ENCODE results near the gene CFAP298. TPM values are rescaled to one million over a fixed set of nuclear protein-coding genes. Genes with fewer than 3 reads are reported as not detected.

Gene CFAP298
- total RNA-seq, 4 donors from 2014 or later: 24.2 to 34.8 (median 28.2) TPM

DNA sequence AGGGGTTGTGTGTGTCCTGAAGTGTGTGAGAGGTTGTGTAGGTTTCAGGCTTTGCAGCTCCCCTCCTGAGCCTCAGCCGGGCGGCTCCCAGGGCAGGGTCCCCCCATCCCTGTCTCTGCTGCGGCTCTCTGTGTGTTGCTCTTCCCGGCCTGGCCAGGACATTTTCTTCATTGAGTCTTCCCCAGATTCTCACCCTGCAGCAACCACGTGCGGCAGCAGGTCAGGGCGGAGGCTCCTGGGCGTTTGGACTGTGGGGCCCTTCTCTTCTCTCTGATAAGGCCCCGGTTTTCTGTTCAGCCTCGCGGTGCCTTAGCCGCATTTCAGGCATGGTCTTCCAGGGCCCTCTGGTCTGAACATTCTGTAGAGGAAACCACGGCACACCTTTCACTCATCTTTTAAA is 25.1 kb downstream of the CFAP298 start:
- TF ChIP-seq, protein P1, sequence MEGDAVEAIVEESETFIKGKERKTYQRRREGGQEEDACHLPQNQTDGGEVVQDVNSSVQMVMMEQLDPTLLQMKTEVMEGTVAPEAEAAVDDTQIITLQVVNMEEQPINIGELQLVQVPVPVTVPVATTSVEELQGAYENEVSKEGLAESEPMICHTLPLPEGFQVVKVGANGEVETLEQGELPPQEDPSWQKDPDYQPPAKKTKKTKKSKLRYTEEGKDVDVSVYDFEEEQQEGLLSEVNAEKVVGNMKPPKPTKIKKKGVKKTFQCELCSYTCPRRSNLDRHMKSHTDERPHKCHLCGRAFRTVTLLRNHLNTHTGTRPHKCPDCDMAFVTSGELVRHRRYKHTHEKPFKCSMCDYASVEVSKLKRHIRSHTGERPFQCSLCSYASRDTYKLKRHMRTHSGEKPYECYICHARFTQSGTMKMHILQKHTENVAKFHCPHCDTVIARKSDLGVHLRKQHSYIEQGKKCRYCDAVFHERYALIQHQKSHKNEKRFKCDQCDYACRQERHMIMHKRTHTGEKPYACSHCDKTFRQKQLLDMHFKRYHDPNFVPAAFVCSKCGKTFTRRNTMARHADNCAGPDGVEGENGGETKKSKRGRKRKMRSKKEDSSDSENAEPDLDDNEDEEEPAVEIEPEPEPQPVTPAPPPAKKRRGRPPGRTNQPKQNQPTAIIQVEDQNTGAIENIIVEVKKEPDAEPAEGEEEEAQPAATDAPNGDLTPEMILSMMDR (IDR thresholded peaks at IDR 0.05): no peak
- TF ChIP-seq POLR2A (IDR thresholded peaks at IDR 0.05): no peak
- DNase-seq: no peak
- Histone ChIP-seq H3K27me3 (no peaks in the 10 kb centered on the region), H3K4me3 (no peak overlapping the region), H3K27ac (no peak overlapping the region), H3K4me1 (no peaks in the 10 kb centered on the region), H3K9me3 (no peaks in the 10 kb centered on the region), H3K36me3 (no peaks in the 10 kb centered on the region)
- WGBS, 2 donors: 68 to 82% methylated on average over 11 to 12 of the region's 13 CpGs
- intact Hi-C loops (cut with DNase I): no loop called here

DNA sequence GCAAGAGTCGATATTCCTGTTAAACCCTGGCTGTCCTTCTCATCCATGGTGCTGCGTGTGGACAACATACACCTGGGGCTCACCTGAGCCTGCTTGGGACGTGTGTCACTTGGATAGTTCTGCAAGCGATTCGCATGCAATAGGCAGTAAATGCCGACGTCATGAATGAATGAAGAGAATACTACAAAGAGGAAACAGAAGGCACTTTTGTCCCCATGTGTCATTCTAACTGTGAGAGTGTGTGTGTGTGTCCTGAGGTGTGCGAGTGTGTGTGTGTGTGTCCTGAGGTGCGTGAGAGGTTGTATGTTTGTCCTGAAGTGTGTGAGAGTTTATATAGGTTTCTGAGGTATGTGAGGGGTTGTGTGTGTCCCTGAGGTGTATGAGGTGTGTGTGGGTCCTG is 26.2 kb downstream of the CFAP298 start:
- DNase-seq: no peak
- intact Hi-C loops (cut with DNase I): no loop called here
- TF ChIP-seq POLR2A (IDR thresholded peaks at IDR 0.05): no peak
- TF ChIP-seq, protein P1 (IDR thresholded peaks at IDR 0.05): no peak
- no peaks in the 10 kb centered on the region for H3K27me3 ChIP-seq
- H3K36me3 ChIP-seq: no peaks in the 10 kb centered on the region
- WGBS, 2 donors: 80 to 83% methylated on average over 9 of the region's 9 CpGs
- H3K27ac ChIP-seq: no peak overlapping the region
- no peaks in the 10 kb centered on the region for H3K9me3 ChIP-seq
- no peaks in the 10 kb centered on the region for H3K4me1 ChIP-seq
- H3K4me3 ChIP-seq: no peak overlapping the region

DNA sequence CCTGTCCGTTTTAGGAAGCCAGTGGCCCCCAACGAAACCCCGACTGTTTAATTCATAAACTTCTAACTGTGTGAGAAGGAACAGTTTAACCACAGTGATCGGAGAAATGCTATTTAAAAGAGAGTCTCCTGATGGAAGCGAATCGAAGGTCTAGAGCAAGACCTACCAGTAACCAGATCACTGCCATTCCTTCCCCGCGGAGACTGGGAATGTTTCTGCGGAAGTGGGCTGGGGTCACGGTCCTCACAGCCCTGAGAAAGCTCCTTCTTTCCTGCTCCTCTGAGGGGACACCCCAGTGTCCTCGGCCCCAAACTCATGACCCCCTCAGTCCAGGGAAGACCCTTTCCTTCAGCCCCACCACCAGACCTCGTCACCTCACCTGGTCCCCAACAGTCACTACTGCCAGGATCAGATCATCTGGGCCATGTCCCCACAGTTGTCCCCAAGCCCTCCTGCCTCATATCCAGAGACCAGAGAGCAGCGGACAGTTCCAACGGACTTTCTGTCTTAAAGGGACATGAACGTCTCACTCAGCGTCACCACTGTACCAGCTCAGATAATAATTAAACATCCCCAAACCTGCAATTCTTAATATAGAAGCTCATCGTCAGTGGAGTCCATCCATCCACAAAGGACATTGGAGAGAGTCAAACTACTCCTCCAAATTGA is 27.0 kb downstream of the CFAP298 start, which contains the start of gene TCP10L:
TCP10L (minus strand) TSS at position 482 of the 669 bp plus-strand sequence. CDS start 1,219 bp downstream, outside the sequence.
- TF ChIP-seq, protein P1 (IDR thresholded peaks at IDR 0.05): no peak
- no peak for TF ChIP-seq POLR2A (IDR thresholded peaks at IDR 0.05)
- Histone ChIP-seq H3K27ac (no peak within 1 kb of the TSS), H3K36me3 (no peaks in the 10 kb centered on the region), H3K4me3 (no peak within 1 kb of the TSS), H3K27me3 (no peaks in the 10 kb centered on the region), H3K9me3 (no peaks in the 10 kb centered on the region), H3K4me1 (no peaks in the 10 kb centered on the region)
- DNase-seq: no peak
- WGBS, 2 donors: 80 to 82% methylated on average over 17 of the region's 17 CpGs
- intact Hi-C loops (cut with DNase I): no loop called here

DNA sequence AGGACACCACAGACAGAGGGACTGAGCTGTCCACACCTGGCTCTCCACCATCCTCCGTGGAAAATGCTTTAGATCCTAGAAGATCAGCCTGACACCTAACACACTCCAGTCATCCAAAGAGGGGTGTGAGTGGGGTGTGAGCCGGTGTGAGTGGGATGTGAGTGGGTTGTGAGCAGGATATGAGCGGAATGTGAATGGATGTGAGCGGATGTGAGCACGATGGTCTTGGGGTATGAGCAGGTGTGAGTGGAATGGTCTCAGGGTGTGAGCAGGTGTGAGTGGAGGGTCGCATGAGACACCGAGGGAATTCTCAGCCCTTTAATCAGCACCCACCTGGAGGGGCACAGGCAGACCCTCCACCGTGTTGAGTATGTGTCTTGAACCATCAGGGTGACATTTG is 27.7 kb downstream of the CFAP298 start:
- intact Hi-C loops (cut with DNase I): no loop called here
- H3K27me3 ChIP-seq: no peaks in the 10 kb centered on the region
- H3K36me3 ChIP-seq: no peaks in the 10 kb centered on the region
- DNase-seq: no peak
- no peak overlapping the region for H3K4me3 ChIP-seq
- WGBS, 2 donors: 80 to 89% methylated on average over 6 to 7 of the region's 8 CpGs
- TF ChIP-seq, protein P1 (IDR thresholded peaks at IDR 0.05): no peak
- TF ChIP-seq POLR2A (IDR thresholded peaks at IDR 0.05): no peak
- no peaks in the 10 kb centered on the region for H3K9me3 ChIP-seq
- H3K4me1 ChIP-seq: no peaks in the 10 kb centered on the region
- H3K27ac ChIP-seq: no peak overlapping the region

DNA sequence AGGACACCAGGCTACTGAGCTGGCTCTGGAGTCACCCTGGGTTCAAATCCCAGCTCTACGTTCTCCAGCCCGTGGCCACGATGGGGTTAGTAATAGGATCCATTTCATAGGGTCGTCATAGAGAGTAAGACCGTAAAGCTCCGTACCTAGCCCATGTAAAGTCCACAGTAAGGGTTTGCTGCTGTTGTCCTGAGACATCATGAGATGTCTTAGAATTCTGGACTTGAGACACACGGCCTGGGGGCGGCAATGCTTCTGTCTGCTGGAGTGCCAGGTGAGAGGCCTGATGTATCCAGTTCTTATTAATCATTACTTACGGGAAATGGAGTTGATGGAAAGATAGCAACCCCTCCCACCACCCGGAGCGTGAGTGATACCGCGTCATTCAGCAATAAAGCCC is 30.4 kb downstream of the CFAP298 start:
- H3K27ac ChIP-seq: no peak overlapping the region
- TF ChIP-seq, protein P1 (IDR thresholded peaks at IDR 0.05): no peak
- no peak for TF ChIP-seq POLR2A (IDR thresholded peaks at IDR 0.05)
- no peaks in the 10 kb centered on the region for H3K9me3 ChIP-seq
- DNase-seq: no peak
- no peaks in the 10 kb centered on the region for H3K36me3 ChIP-seq
- no peaks in the 10 kb centered on the region for H3K27me3 ChIP-seq
- no peak overlapping the region for H3K4me3 ChIP-seq
- H3K4me1 ChIP-seq: no peaks in the 10 kb centered on the region
- intact Hi-C loops (cut with DNase I): no loop called here
- 89 to 92% methylated on average over 11 to 13 of the region's 13 CpGs for WGBS, 2 donors
